GM06990 (cell line): ENCODE measurements around the gene OR51F2.
"Not testable (repeated sequence)": the region's sequence is repeated elsewhere in the genome, so short reads cannot be mapped to it uniquely, and the experiment has no call there.

Experiments
- DNase-seq: peaks from one replicate; pipeline ENCODE4 v3.0.0-alpha.2; 2011; ENCODE audit not compliant: insufficient read length; ENCODE audit errors: extremely low read depth
- H3K27me3 ChIP-seq: replicated peaks from 2 replicates; pipeline ENCODE4 v1.6.0; 2011; ENCODE audit warnings: low read length; ENCODE audit not compliant: control insufficient read depth, insufficient read depth
- H3K36me3 ChIP-seq: 2 replicates; pipeline ENCODE4 v1.5.1; 2011; ENCODE audit warnings: low read length; ENCODE audit not compliant: control insufficient read depth, insufficient read depth
- H3K4me3 ChIP-seq: replicated peaks from 2 replicates; pipeline ENCODE4 v1.5.1; 2011; ENCODE audit warnings: low read depth, mild to moderate bottlenecking, control low read depth, low read length
- TF ChIP-seq, protein P1 (sequence below): IDR thresholded peaks from 2 replicates; pipeline ENCODE4 v1.5.1; 2011; ENCODE audit warnings: low read length, control low read depth, mild to moderate bottlenecking, inconsistent platforms; ENCODE audit not compliant: insufficient read depth, poor library complexity, severe bottlenecking

Gene OR51F2

DNA sequence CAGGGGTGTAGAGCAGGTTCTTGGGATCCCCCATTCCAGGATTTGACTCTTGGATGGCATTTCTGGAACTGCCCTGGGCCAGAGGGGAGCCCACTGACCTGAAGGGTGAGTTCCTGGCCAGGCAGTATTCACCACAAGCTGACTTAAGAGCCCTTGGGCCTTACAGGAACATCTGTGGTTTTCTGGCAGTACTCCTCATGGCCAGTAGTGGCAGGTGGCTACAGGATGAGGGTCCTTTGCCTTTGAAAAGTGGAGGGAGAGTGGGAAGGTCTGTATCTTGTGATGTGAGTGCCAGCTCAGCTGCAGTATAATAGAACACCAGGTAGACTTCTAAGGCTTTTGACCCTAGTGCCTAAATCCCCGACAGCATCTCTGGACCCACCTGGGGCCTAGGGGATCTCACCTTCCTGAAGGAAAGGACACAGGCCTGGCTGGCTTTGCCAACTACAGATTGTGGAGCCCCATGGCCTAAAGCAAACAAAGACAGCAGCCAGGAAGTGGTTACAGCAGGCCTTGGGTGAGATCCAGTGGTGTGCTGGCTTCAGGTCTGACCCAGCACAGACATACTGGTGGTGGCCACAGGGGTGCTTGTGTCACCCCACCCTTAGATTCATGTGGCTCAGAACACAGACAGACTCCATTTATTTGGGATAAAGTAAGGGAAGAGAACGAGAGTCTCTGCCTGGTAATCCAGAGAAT lies 18.9 kb downstream of the OR51F2 start:
- Histone ChIP-seq H3K27me3 (no peaks in the 10 kb centered on the region; the same call in 1 of the 2 replicates), H3K36me3 (no peaks in the 10 kb centered on the region), H3K4me3 (no peak overlapping the region)
- no peak for DNase-seq
- TF ChIP-seq, protein P1, sequence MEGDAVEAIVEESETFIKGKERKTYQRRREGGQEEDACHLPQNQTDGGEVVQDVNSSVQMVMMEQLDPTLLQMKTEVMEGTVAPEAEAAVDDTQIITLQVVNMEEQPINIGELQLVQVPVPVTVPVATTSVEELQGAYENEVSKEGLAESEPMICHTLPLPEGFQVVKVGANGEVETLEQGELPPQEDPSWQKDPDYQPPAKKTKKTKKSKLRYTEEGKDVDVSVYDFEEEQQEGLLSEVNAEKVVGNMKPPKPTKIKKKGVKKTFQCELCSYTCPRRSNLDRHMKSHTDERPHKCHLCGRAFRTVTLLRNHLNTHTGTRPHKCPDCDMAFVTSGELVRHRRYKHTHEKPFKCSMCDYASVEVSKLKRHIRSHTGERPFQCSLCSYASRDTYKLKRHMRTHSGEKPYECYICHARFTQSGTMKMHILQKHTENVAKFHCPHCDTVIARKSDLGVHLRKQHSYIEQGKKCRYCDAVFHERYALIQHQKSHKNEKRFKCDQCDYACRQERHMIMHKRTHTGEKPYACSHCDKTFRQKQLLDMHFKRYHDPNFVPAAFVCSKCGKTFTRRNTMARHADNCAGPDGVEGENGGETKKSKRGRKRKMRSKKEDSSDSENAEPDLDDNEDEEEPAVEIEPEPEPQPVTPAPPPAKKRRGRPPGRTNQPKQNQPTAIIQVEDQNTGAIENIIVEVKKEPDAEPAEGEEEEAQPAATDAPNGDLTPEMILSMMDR, result no peak

DNA sequence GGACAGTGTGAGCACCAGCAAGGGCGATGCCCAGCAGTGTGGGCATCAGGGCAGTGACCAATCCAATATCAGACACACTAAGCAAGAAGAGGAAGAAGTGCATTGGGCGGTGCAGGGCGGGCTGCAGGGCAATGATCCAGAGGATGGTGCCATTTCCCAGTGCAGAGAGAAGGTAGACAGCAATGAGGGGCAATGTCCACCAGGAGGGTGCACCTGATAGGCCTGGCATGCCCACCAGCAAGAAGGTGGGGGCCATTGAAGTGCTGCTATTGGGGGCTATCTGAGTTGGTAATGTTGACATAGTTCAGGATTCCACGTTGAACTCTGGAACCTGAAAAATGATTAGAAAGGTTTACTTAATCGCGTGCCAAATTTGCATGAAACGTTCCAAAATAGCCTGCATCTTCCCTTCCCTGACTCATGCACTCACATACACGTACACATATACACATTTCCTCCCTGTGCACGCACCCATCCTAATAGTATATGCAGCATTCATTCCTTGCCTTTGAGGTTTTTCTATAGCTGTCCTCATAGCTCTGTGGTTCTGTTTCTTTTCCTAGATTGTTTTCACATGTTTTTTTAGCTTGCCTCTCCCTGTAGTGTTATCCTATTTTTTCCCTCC lies 27.9 kb downstream of the OR51F2 start, which contains the start of gene OR51S1:
Gene OR51S1, minus strand, starts transcription at position 301 of the 625 bp plus-strand sequence. Its CDS starts 0 bp downstream, at position 301.
- no peak for DNase-seq
- Histone ChIP-seq H3K4me3 (no peak within 1 kb of the TSS), H3K36me3 (no peaks in the 10 kb centered on the region), H3K27me3 (no peaks in the 10 kb centered on the region)
- TF ChIP-seq, protein P1, result no peak

DNA sequence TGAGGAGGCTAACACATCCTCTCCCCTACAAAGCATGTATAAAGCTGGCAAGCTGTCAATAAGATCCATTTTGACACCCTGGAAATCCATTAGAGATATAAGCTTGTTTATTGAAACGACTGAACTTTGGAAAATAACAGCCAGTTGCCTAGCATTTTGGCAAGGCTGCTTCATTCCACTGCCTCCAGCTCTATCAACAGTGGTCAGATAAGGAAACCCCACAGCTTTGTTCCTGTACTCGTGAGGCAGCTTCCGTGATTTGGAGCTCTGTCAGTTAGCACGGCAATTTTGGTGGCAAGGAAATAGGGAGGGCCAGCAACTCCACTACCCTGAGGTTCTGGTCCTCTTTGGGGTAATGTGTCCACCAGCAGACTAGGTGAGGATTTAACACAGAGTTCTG lies 29.9 kb downstream of the OR51F2 start:
- no peak overlapping the region for H3K4me3 ChIP-seq
- no peak for DNase-seq
- H3K36me3 ChIP-seq, result no peaks in the 10 kb centered on the region
- TF ChIP-seq, protein P1, result no peak
- H3K27me3 ChIP-seq, result no peaks in the 10 kb centered on the region

DNA sequence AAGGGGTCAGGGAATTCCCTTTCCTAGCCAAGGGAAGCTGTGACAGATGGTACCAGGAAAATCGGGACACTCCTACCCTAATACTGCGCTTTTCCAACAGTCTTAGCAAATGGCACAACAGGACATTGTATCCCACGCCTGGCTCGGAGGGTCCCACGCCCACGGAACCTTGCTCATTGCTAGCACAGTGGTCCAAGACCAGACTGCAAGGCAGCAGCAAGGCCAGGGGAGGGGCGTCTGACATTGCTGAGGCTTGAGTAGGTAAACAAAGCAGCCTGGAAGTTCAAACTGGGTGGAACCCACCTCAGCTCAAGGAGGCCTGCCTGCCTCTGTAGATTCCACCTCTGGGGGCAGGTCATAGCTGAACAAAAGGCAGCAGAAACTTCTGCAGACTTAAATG lies 33.2 kb downstream of the OR51F2 start:
- not testable (repeated sequence) for H3K36me3 ChIP-seq, DNase-seq, H3K27me3 ChIP-seq, H3K4me3 ChIP-seq

DNA sequence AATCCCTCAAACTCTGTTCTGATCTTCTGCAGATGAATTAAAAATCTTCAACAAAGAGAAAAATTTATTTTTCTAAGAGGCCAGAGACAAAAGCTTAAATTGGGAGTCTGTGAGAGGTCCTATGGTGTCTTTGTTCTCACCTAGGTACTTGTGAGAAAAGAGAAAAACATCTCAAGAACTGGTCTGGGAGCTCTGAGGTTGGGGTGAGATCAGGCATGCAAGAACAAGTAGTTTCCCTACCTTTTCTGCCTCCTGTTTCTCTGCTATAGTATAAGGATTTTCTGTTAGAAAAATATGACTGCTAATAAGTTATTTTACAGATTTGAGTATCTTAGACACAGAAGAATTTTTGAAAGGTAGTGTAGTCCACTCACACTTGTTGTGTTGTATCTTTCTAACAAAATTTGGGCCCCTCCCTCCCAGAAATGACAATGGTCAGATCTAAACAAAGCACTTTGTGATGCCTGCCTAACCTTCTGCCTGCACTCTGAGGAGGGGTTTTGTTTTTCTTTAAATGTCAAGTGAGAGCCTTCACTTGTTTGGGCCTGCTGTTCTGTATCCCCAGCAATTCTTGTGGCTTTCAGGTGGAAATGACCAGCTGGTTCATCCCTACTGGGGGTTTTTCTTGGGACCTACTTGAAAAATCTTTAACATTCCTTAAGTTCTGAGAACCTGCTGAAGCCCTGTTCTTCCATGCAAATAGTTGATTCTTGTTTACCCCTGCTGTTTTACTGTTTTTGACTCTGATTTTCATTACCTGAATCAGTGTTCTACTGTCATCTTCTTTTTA lies 41.5 kb downstream of the OR51F2 start:
- Histone ChIP-seq H3K36me3 (no peaks in the 10 kb centered on the region), H3K27me3 (no peaks in the 10 kb centered on the region), H3K4me3 (no peak overlapping the region)
- TF ChIP-seq, protein P1, result no peak
- no peak for DNase-seq

DNA sequence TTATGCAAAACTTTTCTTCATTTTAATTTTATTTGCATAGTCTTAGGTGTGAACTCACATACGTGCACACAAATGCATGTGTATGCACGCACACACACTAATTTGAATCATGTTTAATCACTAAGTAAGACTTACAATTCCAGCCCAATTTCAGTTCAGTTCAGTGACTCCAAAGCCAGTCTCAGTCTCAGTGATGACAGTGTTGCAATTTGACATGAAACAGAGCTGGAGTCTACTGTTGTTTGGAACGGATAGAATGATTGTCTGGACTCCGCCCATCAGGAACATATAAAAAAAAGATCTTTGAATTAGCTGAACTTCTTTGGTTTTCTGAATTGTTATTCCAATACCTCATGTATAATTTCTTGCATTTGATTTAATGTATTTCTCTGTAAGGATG lies 42.8 kb downstream of the OR51F2 start:
- TF ChIP-seq, protein P1, result no peak
- Histone ChIP-seq H3K4me3 (no peak overlapping the region), H3K27me3 (no peaks in the 10 kb centered on the region), H3K36me3 (no peaks in the 10 kb centered on the region)
- DNase-seq, result no peak
